GM23248 (cell line): ENCODE data around the gene ELK3. TPM values are rescaled to one million over a fixed set of nuclear protein-coding genes. Genes with fewer than 3 reads are reported as not detected.

Source experiments
- DNase-seq: peaks from one replicate; pipeline ENCODE4 v3.0.0-alpha.2; 2015
- H2AFZ ChIP-seq: fragments of 200-600 bp; sonication (generic); 2 replicates; pipeline ENCODE4 v1.6.1; 2016; ENCODE audit warnings: antibody characterized with exemption
- H3F3A ChIP-seq: fragments of 200-600 bp; sonication (generic); 2 replicates; pipeline ENCODE4 v1.6.1; 2016; ENCODE audit warnings: mild to moderate bottlenecking, antibody characterized with exemption, mixed run types; ENCODE audit not compliant: insufficient read depth
- H3K27ac ChIP-seq: fragments of 200-600 bp; sonication (generic); 2 replicates; pipeline ENCODE4 v1.5.1; 2016; ENCODE audit warnings: mild to moderate bottlenecking
- H3K27me3 ChIP-seq: fragments of 200-600 bp; sonication (generic); replicated peaks from 2 replicates; pipeline ENCODE4 v1.6.1; 2016; ENCODE audit warnings: mild to moderate bottlenecking; ENCODE audit not compliant: insufficient read depth
- H3K36me3 ChIP-seq: fragments of 200-600 bp; sonication (generic); 2 replicates; pipeline ENCODE4 v1.6.1; 2016; ENCODE audit warnings: low read depth, mild to moderate bottlenecking
- H3K4me1 ChIP-seq: fragments of 200-600 bp; sonication (generic); 2 replicates; pipeline ENCODE4 v1.6.1; 2016; ENCODE audit warnings: mild to moderate bottlenecking; ENCODE audit not compliant: insufficient read depth
- H3K4me2 ChIP-seq: fragments of 200-600 bp; sonication (generic); one replicate; pipeline ENCODE4 v1.6.1; 2016; ENCODE audit warnings: mild to moderate bottlenecking; ENCODE audit not compliant: unreplicated experiment
- H3K4me3 ChIP-seq: fragments of 200-600 bp; sonication (generic); 2 replicates; pipeline ENCODE4 v1.5.1; 2016; ENCODE audit warnings: mild to moderate bottlenecking
- H3K79me2 ChIP-seq: fragments of 200-600 bp; sonication (generic); 2 replicates; pipeline ENCODE4 v1.6.1; 2016; ENCODE audit warnings: mild to moderate bottlenecking; ENCODE audit not compliant: insufficient read depth
- H3K9ac ChIP-seq: fragments of 200-600 bp; sonication (generic); 2 replicates; pipeline ENCODE4 v1.6.1; 2016; ENCODE audit warnings: mild to moderate bottlenecking
- H3K9me2 ChIP-seq: fragments of 200-600 bp; sonication (generic); 2 replicates; pipeline ENCODE4 v1.6.1; 2016; ENCODE audit warnings: mixed run types, mild to moderate bottlenecking, moderate library complexity; ENCODE audit not compliant: insufficient read depth
- H3K9me3 ChIP-seq: fragments of 200-600 bp; sonication (generic); one replicate; pipeline ENCODE4 v1.6.1; 2017; ENCODE audit warnings: low read depth
- H4K20me1 ChIP-seq: fragments of 200-600 bp; sonication (generic); 2 replicates; pipeline ENCODE4 v1.6.0; 2016; ENCODE audit not compliant: insufficient read depth
- EZH2 ChIP-seq: fragments of 200-600 bp; sonication (generic); IDR thresholded peaks from 2 replicates; pipeline ENCODE4 v1.6.1; 2018; ENCODE audit warnings: antibody characterized with exemption, mild to moderate bottlenecking; ENCODE audit not compliant: insufficient read depth, poor library complexity, severe bottlenecking
- EZH2phosphoT487 ChIP-seq: fragments of 200-600 bp; sonication (generic); IDR thresholded peaks from 2 replicates; pipeline ENCODE4 v1.6.1; 2018; ENCODE audit warnings: antibody characterized with exemption, moderate library complexity, mild to moderate bottlenecking, low read depth; ENCODE audit not compliant: insufficient read depth
- WGBS, 2 experiments: methylation state at CpG; one replicate each; pipeline ENCODE4 v1.1.6; 2015 to 2017; ENCODE audit warnings: low lambda C conversion rate in 2 of 2, low coverage in 1 of 2; ENCODE audit errors: missing lambda C conversion rate in 2 of 2; 5-methylcytosine and 5-hydroxymethylcytosine counted together
- in situ Hi-C: fragments of 300-500 bp; cut with MboI; formaldehyde crosslinking; loops from 2 replicates; pipeline ENCODE4 v1.15.0; 2020
- polyA plus RNA-seq: library from polyadenylated mRNA; unstranded; fragments of >200 nt; fragmentation: Nextera tagmentation; extraction: Ambion mirVana; gene quantifications from 2 replicates; pipeline ENCODE4 v1.2.1, GENCODE V29; 2016
- total RNA-seq: library from RNA; depleted of rRNA; stranded (reverse); fragments of >200 nt; shearing (Covaris generic); gene quantifications from 2 replicates; pipeline ENCODE4 v1.2.3, GENCODE V29; 2014

ELK3 gene
- total and polyA plus RNA-seq, 2 experiments from 2014 or later: 31.9 to 51.9 TPM

DNA sequence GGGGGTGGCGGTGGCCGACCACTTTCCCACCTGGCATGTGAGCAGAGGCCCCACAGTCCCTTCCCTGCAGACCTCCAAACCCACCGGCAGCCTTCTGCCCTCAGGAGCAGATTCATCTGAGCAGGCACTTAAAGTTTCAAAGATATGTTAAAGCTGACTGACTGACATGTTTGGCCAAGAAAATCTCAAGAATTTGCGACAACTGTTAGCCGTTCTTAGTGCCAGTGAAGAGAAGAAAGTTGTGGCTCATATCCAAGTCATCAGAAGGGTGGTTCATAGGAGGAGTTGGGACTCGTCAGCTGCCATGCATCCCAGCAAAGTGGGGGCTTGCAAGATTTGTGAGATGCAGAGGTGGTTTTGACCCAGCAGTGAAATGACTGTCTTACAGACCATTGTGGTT, 27.2 kb downstream of the ELK3 start:
- H3K9me2 ChIP-seq: no peaks in the 10 kb centered on the region
- no peak overlapping the region for H2AFZ ChIP-seq
- in situ Hi-C loops: loop anchor here (25.0 kb wide), 1 partner anchor 291 kb away; no protein-coding TSS in a partner anchor
- no peaks in the 10 kb centered on the region for H4K20me1 ChIP-seq
- 84 to 85% methylated on average over 6 of the region's 6 CpGs for WGBS, 2 experiments
- H3K36me3 ChIP-seq: peaks cover 19% of the 10 kb centered on the region; the same call in 1 of the 2 replicates
- no peaks in the 10 kb centered on the region for H3K27me3 ChIP-seq
- peaks cover 94% of the 10 kb centered on the region for H3K79me2 ChIP-seq
- no peaks in the 10 kb centered on the region for H3K9me3 ChIP-seq
- DNase-seq: no peak
- peaks cover 25% of the 10 kb centered on the region for H3K4me1 ChIP-seq
- no peak overlapping the region for H3K4me2 ChIP-seq
- H3K9ac ChIP-seq: peak overlapping the region; percentile 74; the same call in 1 of the 2 replicates
- no peak overlapping the region for H3K4me3 ChIP-seq
- peak overlapping the region; percentile 93 for H3K27ac ChIP-seq
- TF ChIP-seq EZH2phosphoT487: no peak
- peaks cover 38% of the 10 kb centered on the region for H3F3A ChIP-seq

DNA sequence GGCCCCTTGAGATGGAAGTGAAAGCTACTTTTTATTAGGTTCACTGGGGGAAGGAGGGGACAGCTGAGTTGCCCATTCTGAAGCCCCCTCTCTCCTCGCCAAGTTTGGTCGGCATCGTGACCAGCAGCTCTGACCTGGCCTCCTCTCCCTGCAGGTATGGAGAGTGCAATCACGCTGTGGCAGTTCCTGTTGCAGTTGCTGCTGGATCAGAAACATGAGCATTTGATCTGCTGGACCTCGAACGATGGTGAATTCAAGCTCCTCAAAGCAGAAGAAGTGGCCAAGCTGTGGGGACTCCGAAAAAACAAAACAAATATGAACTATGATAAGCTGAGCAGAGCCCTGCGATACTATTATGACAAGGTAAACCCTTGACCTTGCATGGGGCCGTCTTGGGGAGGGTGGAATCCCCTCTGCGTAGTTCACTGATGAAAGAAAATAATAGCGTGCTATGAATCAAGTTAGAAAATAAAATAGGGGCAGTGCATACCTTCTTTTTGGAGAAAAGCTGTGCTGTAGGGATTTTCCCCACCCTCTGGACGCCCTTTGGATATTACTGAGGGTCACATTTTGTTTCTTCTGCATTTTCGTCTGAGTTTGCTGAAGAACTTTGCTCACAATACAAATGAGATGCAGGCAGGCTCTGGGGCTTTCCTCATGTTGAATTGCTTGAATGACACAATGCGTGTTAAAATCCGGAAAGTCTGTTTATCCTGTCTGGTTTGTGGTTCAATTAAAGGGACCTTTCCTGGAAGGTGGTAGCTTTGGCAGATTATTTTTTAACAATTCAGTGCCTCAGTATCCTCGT, 29.4 kb downstream of the ELK3 start:
- in situ Hi-C loops: loop anchor here (25.0 kb wide), 1 partner anchor 289 kb away; no protein-coding TSS in a partner anchor
- no peaks in the 10 kb centered on the region for H4K20me1 ChIP-seq
- TF ChIP-seq EZH2 (no peak), EZH2phosphoT487 (no peak)

DNA sequence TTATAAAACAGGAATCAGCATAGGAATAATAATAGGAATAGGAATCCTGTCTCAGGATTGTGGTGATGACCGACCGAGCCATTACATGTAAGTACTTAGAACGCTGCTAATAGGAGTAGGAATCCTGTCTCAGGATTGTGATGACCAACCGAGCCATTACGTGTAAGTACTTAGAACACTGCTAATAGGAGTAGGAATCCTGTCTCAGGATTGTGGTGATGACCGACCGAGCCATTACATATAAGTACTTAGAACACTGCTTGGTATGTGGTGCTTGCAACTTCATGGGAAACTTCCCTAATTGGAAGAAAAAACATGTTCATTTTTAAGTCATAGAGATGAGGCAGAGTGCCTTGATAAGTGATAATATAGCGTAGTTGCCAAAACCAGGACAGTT, 30.0 kb downstream of the ELK3 start:
- TF ChIP-seq EZH2 (no peak), EZH2phosphoT487 (no peak)
- Histone ChIP-seq H3K4me2 (no peak overlapping the region), H3K4me1 (peaks cover 20% of the 10 kb centered on the region), H3K36me3 (peaks cover 19% of the 10 kb centered on the region; the same call in 1 of the 2 replicates), H3K4me3 (no peak overlapping the region), H4K20me1 (no peaks in the 10 kb centered on the region), H3K9ac (no peak overlapping the region), H3K27ac (no peak overlapping the region), H3K27me3 (no peaks in the 10 kb centered on the region), H3K9me2 (no peaks in the 10 kb centered on the region), H3K79me2 (peaks cover 93% of the 10 kb centered on the region), H2AFZ (no peak overlapping the region), H3F3A (peaks cover 39% of the 10 kb centered on the region), H3K9me3 (no peaks in the 10 kb centered on the region)
- 98% methylated on average over 8 of the region's 8 CpGs for WGBS, 2 experiments
- in situ Hi-C loops: loop anchor here (25.0 kb wide), 1 partner anchor 288 kb away; no protein-coding TSS in a partner anchor
- no peak for DNase-seq

More for the DNA sequence above, 29.4 kb downstream of the ELK3 start:
- no peaks in the 10 kb centered on the region for H3K9me3 ChIP-seq
- peaks cover 25% of the 10 kb centered on the region for H3K4me1 ChIP-seq
- H3K79me2 ChIP-seq: peaks cover 93% of the 10 kb centered on the region
- no peak for DNase-seq
- H3K9me2 ChIP-seq: no peaks in the 10 kb centered on the region
- no peak overlapping the region for H3K27ac ChIP-seq
- H3K36me3 ChIP-seq: peaks cover 19% of the 10 kb centered on the region; the same call in 1 of the 2 replicates
- no peaks in the 10 kb centered on the region for H3K27me3 ChIP-seq
- H3K9ac ChIP-seq: no peak overlapping the region
- no peak overlapping the region for H2AFZ ChIP-seq
- no peak overlapping the region for H3K4me2 ChIP-seq
- no peak overlapping the region for H3K4me3 ChIP-seq
- peaks cover 41% of the 10 kb centered on the region for H3F3A ChIP-seq
- WGBS, 2 experiments: 94 to 95% methylated on average over 16 of the region's 16 CpGs

DNA sequence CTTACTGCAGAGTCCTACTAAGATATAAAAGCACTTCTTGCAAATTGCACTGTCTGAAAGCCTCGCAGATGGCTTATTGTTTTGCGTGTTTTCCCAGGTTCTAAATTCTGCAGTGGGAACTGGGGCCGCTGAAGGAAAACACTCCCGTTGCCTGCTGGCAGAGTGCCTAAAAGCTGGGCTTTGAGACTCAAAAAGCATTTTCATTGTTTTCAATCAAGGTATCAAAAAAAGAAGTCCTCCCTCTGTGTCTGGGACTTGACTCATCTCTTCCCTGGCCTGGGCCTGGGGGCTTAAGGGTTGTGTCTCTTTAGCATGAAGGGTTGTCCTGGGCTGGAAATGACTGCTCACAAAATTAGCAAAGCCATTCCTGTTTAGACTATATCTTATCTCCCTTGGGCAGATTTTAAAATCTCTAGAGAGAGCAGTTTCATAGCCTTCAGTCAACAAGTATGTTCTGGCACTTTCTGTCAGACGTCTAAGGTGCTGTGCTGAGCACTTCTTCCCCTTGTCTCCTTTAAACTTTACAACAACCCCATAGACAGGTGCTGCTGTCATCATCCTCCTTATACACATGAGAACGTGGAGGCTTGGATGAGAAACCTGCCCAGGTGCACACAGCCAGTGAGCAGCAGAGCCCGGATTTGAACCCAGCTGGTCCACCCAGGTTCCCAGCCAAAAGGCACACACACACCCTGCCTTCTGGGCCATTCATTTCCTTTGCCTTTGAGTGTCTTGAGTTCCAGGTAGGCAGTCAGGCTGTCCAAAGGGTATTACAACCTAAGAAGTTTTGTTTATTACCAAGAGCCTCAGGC, 31.1 kb downstream of the ELK3 start:
- DNase-seq: no peak
- Histone ChIP-seq H3K27ac (no peak overlapping the region), H3F3A (peaks cover 42% of the 10 kb centered on the region), H3K4me3 (no peak overlapping the region), H3K9me3 (no peaks in the 10 kb centered on the region), H3K4me2 (no peak overlapping the region), H3K4me1 (peaks cover 13% of the 10 kb centered on the region), H3K9me2 (no peaks in the 10 kb centered on the region), H3K9ac (no peak overlapping the region), H4K20me1 (no peaks in the 10 kb centered on the region), H2AFZ (no peak overlapping the region), H3K36me3 (peaks cover 19% of the 10 kb centered on the region; the same call in 1 of the 2 replicates), H3K79me2 (peaks cover 99% of the 10 kb centered on the region), H3K27me3 (no peaks in the 10 kb centered on the region)
- in situ Hi-C loops: no loop called here
- TF ChIP-seq EZH2 (no peak), EZH2phosphoT487 (no peak)
- 79 to 84% methylated on average over 7 of the region's 7 CpGs for WGBS, 2 experiments
